ENCODE data around the gene SIK3.

The SIK3 gene

GRCh38 chr11:117107701-117108590, 9.7 kb upstream of the SIK3 start:
- no peak for FAIRE-seq

GRCh38 chr11:117100556-117100955, 2.3 kb upstream of the SIK3 start:
- no peak for FAIRE-seq

GRCh38 chr11:117099696-117100095, 1.5 kb upstream of the SIK3 start:
- no peak for FAIRE-seq

- FAIRE-seq: no peak
These were observed 599 bp downstream of the SIK3 start for GRCh38 chr11:117097389-117098268.

DNA sequence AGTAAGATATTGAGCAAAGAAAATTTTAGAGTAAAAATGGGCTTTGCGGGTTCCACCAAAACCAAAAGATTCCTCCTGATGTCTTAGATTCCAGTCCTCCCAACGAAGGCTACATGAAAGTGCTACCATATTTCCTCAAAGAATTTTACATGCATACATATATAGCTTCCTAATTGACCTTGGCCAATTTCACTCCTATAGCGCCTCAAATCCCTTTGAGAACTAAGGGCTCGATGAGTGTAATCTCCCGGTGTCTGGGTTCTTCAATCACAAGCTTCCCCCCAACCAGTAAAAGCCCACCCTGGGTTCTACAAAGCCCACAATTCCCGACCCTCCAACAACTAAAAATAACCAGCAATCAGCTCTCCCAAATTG, 1.2 kb downstream of the SIK3 start:
- no peak for FAIRE-seq

DNA sequence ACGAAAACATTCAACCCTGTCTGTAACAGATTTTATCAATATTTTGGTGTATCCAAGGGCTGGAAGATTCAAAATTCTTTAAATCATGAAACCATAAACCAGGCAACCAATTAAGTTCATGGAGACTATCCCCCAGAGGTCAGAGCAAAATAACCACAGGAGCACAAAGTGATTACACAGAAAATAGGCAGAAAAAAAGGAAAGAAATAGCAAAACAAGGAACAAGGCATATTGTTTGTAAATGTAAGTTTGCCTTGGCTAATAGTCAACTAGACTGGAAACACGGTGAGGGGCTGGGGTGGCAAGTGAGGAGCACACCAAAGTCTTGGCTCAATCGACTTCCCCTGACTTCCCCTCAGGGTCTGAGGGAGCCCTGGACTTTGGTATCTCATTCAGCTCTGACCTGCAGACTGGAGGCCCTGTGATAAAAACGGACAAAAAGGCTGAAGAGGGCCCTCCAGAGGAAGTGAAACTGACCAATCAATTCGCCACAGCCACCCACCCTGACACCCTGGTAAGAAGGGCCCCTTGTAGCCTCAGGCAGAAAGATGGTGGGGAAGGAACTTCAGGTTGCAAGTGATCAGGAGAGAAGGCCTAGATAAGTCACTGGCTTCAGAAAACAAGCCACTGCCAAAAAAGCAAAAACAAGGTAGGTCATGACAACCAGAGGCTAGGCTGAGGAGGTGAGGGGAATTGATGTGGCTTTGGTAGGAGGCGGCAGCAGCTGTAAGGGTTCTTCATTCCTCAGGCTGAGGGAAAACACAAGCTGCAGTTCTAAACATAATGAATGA, 1.8 kb downstream of the SIK3 start:
- FAIRE-seq: no peak

DNA sequence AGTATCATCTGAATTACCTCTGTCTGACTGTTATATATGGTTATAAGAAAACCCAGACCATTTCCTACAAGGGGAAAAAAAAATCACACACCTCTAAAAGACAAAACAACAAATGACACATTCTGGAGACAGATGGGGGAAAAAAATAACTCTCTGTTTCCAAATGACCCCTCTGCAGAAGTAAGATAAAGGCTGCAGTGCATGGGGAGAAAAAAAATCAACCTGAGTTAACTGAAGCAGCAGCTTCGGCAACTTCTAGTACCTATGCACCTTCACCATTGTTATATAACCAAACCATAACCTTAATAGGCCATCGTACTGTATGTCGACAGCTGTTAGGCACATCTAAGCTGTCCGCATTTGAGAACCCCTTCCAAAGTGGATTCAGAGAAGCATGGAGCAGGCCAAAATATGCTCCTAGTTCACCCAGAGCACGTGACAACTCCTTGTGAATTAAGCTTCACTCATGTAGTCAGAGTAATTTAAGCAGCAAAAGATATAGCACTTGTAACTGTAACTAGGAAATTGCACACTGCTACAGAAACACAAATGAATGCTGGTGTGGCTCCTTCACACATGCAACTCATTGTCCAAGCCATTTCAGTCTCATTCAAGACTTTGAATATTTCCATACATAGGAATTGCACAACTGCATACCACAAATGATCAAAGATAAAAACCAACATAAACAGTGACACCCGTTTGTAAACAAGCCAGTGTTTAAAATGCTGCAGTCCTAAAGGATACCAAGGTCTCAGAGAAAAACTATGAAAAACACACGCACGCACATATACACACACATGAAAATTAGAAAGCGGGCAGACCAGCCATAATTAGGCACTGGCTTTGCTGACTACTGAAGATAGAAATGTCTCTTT, 2.7 kb downstream of the SIK3 start:
- no peak for FAIRE-seq

- FAIRE-seq: no peak
These were observed 3.5 kb downstream of the SIK3 start for GRCh38 chr11:117094776-117095175.

DNA sequence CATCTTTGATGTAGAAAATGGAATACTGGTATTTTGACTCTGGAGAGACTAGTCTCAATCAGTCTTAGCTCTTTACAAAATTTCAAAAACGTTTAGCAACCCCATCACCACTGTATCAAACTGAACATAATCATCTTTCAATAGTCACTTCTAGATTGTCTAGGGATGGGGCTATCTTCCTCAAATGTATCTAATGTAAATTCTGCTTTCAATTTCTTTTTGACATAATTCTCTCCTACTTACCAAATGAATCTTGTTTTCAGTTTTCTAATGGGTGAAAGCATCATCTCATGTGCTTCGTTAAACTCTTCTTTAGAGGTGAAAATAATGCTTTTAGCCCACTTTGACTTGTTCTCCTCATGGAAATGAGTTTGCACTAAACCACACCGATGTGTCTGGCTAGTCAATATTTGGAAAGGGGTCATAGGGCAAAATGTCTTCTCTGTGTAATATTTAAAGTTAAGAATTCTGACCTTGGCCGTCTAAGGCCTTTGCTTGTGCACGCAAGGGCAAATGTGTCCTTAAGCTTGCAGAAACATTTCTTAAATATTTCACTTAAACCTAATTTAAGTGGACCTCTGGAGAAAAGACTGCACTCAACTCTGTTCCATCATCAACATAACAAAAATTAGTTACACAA, 5.2 kb downstream of the SIK3 start:
- FAIRE-seq: no peak

DNA sequence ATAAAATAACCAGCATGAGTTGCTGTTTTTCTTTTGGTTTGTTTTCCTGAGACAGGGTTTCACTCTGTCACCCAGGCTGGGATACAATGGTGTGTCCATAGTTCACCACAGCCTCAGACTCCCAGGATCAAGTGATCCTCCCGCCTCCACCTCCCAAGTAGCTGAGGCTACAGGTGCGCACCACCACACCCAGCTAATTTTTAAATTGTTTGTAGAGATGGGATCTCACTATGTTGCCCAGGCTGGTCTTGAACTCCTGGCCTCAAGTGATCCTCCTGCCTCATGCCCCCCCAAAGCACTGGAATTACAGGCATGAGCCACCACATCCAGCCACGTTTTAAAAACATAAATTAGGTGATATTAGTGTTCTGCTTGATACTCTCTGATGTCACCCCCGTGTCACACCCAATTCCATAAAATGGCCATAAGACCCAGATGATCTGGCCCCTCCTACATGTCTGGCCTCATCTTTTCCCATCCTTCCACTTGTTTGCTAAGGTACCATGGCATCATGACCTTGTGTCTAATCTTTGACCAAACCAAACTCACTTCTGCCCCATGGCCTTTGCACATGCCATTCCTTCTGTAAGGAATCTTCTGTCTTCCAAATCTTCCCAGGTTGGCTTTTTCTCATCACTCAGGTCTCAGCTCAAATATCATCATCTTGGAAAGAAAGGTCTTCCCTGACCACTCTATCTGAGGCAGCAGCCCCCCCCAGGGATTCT, 6.3 kb downstream of the SIK3 start:
- no peak for FAIRE-seq

- FAIRE-seq: no peak
These were observed 8.0 kb downstream of the SIK3 start for GRCh38 chr11:117090111-117090706.

- no peak for FAIRE-seq
These were observed 8.5 kb downstream of the SIK3 start for GRCh38 chr11:117089685-117090084.

DNA sequence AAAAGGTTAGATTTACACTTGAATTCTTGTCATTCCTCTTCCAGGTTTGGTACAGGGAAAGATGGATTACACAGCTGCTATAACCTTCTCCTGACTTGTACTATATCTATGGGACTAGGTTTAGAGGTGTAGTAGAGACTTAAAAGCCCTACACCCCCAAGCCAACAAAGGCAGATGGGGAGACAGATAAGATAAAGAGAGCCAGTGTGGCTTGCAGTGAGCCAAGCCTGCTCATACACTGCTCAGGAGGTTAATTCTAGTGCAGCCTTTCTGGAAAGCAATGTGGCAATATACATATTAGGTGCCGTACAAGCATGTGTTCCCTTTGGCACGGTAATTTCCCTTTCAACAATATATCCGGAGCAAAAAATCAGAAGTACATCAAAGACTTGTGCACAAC, 10.8 kb downstream of the SIK3 start:
- FAIRE-seq: no peak

DNA sequence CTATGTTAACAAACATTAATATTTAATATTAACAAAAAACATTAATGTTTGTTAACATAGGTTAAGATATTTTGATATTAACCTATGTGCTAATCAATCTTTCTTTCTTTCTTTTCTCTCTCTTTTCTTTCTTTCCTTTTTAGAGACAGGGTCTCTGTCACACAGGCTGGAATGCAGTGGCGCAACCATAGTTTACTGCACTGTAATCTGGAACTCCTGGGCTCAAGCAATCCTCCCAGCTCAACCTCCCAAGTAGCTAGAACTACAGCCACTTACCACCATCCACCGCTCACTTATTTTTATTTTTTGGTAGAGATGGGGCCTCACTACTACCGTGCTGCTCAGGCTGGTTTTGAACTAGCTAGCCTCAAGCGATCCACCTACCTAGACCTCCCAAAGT, 13.2 kb downstream of the SIK3 start:
- no peak for FAIRE-seq

DNA sequence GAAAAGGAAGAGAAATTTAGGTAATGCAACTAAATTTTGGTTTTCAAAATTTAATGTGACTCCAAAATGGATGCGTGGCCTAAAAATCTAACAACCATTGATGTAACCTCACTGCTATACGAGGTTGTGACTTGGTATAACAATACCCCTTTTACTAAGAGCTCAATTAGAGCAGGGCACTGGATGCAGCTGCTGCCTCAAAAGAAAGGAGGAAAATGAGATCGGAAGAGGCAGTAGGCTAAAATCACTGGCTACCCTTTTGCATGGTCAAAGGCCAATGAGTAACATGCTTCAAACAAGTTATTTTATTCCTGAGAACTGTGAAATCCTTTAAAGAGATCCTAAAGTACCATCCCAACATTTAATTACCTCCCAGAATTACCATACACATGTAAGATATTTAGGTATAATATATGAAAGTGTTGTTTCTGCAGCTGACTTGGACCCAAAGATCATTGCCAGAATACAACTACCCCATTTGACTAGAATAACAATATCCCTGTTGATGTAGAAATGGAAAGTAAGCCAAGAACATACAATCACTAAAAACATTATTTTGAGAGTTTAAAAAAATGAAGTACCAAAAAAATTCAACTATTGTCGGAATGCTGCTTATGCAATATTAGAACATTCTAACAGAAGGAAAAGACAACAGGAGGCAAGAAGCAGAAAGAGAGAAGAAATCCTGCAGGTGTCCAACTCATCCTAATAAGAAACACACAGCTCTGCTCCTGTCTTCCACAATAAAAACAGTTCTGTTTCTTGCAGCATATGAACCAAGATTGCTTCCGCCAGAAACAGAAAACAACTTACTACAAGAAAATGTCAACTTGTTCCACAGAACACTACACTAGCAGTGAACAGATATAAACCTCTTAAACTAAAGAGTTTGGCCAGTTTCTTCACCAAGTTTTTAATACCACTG, 15.0 kb downstream of the SIK3 start:
- no peak for FAIRE-seq

DNA sequence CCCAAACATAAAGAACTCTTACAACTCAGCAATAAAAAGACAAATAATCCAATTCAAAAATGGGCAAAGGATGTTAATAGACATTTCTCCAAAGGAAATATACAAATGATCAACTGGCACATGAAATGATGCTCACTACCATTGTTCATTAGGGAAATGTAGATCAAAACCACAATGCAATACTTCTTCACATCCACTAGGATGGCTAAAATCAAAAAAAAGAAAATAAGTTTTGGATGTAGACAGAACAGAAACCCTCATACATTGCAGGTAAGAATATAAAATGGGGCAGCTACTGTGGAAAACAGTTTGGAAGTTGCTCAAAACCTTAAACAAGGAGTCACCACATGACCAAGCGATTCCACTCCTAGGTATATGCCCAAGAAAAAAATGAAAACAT, 16.3 kb downstream of the SIK3 start:
- no peak for FAIRE-seq

GRCh38 chr11:117080370-117080769, 17.9 kb downstream of the SIK3 start:
- FAIRE-seq: no peak

DNA sequence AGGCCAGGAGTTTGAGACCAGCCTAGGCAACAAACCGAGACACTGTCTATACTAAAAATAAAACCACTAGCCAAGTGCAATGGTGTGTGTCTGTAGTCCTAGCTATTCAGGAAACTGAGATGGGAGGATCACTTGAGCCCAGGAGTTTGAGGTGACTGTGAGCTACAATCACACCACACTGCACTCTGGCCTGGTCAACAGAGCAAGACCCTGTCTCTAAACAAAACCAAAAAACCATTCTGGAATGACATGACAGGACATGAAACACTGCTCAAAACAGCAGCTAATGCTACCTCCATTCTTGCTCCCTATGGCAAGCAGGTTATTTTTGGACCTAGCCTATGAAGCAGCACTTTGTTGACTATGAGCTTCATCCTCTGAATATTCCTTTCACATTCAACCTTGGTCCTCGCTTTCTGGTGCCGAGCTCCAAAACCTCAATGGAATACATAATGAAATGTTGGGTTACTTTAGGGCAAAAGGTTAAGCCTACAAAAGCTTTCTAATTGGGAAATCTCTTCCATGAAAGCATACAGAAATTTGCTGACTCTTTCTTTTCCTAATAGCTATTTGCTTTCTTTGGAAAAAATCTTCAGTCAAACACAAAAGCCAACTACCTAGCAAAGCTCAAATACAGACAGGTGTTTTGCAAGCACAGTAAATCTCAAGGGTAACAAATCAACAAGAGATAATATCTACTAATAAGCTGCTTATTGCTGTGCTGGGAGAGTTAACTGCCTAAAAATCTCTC, 21.1 kb downstream of the SIK3 start:
- FAIRE-seq: no peak

All from colon (tissue), 2 donors.